Fibroblast of gingiva (primary cell): ENCODE measurements around the gene CFAP141.
A peak's percentile ranks its signal among the peaks of the same experiment; 100 is the strongest.
"Not testable (repeated sequence)": the region's sequence is repeated elsewhere in the genome, so short reads cannot be mapped to it uniquely, and the experiment has no call there.

Source experiments
- DNase-seq: peaks from one replicate; pipeline ENCODE4 v3.0.0-alpha.2; 2011; ENCODE audit warnings: low read depth

CFAP141 gene

DNA sequence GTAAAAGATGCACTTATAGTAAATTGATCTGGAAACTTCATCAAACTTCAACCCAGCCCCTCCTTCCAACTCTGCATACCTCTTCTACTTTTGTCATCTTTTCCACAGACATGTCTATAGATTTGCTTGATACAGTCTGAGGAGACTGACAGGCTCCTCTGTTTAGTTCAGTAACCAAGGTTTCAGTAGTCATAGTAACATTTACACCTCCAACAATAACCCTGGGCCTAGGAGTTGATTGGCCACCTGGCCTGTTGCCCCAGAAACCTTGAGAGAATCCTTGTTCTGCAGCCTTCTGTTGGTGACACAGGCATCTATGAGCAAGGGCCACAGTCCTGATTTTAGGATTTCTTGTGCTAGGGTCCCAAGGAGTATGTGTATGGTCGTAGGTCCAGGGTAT, at the start of gene CFAP141:
Gene CFAP141 (minus strand): TSS at position 138 of the 400 bp plus-strand sequence. CDS start 26 bp downstream, at position 112.
- no peak for DNase-seq

DNA sequence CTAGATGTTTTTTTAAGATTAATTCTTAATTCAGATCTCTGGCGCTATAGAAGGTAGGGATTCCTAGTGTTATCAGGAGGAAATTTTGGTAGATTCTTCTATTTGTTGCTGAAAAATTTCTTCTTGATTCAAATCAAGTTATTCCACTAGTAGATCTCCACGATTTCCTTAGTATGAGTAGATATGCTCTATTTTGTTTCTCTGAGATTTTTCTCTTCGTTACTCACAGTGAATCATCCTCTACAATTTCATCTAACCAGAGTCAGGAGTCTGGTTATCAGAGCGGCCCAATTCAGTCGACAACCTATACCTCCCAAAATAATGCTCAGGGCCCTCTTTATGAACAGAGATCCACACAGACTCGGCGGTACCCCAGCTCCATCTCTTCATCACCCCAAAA, 47.5 kb upstream of the CFAP141 start:
- DNase-seq, result no peak

DNA sequence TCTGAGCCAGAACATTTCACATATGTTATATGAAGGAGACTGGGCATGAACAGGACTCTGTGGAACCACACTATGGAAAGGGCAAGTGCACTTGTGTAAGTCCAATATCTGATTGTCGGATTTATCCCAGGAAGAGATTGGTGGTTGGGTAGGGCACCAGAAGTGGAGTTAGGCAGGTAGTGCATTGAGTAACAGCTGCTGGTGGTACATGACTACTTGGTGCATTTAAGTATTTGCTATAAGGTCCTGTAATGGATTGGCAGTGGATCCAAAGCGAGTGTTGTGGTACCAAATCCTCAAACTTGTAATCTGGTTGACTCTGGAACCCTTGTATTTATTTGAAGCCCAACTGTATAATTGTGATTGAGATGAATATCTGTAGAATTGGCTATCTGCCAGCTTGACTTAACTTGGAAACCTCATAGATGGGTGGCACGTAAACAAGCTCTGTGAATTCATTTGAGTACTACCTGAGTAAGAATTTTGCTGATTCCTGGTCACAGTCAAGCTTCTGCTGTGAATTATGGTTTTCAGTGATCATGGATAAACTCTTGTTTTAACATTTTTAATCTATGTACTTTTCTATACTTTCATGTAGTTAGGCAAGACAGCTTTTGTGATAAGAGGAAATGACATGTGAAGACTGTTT, 35.7 kb upstream of the CFAP141 start:
- no peak for DNase-seq

DNA sequence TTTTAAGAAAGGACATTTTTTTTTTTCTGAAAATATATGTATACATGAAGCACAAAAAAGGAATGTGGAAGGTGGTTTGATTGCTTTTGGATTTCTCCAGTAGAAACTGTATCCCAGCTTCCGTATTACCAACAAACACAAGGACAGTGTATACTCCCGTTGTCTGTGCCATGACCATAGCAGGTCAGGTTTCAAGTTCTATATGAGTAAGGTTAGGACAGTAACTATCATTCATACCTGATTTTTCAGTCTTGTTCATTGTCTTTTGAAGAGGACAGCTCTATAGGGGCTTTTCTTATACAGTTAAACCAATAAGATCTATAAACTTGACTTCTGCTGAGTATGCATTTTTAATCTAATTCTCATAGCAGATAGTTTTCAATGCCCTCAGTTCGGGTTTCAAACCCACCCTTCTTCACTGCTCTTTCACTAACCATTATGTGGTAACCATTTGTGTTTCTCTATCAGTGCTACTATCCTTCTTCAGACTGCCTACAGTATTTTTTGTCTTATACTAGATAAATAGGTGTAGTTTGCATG, 34.2 kb upstream of the CFAP141 start:
- no peak for DNase-seq

DNA sequence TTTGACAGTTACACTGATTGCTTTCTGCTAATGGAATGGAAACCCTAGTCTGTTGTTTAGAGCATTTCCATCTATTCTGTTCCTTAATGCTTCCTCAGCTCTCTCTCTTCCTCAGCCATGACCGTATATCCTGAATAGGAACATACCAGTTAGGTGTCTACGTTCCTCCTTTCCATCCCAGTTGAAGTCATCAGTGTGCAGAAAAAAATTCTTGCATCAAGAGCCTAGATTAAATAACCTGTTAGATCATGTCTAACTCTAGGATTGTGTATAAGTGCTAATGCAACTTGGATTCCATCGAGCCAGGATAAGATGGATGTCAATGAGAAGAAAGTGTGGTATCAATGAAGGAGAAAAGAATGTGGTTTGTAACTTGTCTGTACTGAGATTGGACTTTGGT, 33.4 kb upstream of the CFAP141 start:
- no peak for DNase-seq

DNA sequence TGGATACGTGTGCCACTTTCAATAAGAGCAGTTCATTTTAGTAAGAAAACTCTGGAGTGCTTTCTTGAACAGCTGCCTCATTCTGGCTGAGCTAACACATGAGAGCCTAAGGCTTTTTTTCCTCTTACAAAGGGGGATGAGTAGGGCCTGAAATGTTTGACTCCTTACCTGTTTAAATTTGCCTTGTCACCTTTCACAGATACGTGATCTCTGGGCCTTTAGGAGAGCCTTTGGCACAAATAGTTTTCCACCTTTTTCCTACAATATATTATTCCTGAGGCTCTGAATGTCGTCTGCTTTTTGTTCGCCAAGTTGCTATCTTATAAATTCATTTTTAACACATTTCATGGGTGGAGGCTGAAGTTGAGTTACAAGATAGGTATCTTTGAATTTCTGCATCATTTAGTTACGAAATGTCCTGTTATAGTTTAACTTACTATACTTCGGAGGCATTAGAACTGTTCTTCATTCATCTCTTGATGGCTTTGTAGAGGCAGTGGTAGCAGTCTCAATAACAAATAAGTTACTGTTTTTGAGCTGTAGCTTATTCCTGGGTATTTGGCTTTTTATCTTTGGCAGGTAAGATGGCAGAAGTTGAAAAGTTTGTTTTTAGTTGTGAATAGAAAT, 31.9 kb upstream of the CFAP141 start:
- no peak for DNase-seq

DNA sequence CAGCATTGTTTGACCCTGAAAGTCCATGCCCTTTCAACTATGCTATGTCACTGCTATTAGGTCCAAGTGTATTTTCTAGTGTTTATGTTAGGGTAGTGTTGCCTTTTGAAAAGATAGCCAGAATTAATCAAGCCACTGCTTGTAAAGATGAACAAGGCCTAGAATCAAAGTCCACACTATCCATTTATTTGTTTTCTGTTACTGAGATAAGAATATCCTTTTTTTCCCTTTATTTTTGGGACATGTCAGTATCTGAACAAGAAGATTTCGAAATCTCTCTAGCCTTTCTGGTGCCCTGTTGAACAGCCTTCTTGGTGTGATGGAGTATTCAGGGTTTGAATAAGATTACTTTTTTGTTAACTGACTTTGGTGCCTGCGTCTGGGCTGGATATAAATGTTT, 31.3 kb upstream of the CFAP141 start:
- DNase-seq, result no peak

DNA sequence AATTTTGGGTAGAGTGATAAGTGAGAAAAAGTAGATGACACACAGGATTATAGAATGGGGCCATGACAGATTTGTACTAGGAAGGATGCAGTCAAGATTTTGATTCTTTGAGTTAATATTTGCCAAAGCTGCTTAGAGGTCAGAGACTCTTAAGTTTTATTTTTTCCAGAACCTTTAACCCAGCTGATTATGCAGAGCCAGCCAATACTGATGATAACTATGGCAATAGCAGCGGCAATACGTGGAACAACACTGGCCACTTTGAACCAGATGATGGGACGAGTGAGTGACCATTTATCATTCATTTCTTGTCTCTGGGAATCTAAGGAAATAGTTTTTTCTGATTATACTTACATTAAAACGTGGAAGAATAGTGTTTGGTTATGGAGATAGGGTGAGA, 30.7 kb upstream of the CFAP141 start:
- no peak for DNase-seq

DNA sequence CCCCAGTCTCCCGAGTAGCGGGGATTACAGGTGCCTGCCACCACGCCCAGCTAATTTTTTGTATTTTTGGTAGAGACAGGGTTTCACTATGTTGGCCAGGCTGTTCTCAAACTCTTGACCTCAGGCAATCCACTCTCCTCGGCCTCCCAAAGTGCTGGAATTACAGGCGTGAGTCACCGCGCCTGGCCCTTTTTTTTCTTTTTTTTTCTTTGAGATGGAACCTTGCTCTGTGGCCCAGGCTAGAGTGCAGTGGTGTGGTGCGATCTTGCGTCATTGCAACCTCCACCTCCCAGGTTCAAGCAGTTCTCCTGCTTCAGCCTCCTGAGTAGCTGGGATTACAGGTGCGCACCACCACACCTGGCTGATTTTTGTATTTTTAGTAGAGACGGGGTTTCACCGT, 27.0 kb upstream of the CFAP141 start:
- not testable (repeated sequence) for DNase-seq

DNA sequence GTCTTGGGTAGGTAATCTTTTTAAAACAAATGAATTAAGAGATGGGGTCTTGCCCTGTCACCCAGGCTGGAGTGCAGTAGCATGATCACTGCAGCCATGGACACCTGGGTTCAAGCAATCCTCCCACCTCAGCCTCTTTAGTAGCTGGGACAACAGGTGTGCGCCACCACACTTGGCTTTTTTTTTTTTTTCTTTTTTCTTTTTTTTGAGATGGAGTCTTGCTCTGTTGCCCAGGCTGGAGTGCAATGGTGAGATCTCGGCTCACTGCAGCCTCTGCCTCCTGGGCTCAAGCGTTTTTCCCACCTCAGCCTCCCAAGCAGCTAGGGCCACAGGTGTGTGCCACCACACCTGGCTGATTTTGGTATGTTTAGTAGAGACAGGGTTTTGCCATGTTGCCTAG, 25.0 kb upstream of the CFAP141 start:
- DNase-seq, result not testable (repeated sequence)

DNA sequence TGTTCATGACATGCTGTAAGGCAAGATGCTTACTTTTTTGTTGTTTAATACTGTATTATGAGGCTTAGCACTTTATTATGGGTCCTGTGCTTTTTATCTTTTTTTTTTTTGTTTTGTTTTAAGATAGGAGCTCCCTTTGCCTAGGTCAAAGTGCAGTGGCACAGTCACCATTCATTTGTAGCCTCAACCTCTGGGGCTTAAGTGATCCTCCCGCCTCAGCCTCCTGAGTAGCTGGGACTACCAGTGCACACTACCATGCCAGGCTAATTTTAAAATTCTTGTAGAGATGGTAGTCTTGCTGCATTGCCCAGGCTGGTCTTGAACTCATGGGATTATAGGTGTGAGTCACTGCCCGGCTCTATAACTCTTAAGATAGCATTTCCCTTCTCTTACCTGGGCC, 19.2 kb upstream of the CFAP141 start:
- DNase-seq, result no peak

DNA sequence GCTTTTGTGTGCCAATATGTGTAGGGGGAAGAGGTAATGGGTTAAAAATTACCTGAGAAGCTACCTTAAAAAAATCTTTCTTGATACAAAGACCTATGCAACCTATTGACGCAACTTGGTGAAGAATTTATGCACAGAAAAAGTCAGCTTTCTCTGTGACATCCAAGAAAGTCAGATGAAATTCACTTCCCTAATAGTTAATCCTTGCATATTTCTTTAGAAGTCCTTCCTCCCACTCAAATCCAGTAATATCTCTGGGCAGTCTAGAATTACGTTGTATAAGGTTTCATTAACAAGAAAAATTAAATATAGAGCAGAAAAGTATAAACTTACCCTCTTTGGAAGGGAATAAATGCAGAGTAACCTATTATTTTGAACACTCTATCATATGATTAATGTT, 17.5 kb upstream of the CFAP141 start:
- DNase-seq, result no peak

DNA sequence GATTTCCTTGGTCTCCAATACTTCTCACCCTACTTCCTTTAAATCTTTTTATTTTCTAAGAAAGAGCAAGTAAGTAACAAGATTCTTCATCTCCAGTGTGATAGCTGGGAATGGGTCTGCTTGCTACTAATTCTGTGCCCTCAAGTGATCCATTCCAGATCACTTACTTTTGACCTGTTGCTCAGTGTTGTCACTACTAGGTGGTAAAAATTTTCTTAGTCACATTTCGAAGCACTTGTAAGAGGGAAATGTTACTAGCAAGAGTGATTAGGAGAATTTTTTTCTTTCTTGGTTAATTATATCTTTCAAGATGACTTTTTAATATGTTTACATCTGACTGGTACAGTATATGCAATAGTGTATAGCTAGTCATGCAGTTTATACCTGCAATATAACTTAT, 16.8 kb upstream of the CFAP141 start:
- no peak for DNase-seq

DNA sequence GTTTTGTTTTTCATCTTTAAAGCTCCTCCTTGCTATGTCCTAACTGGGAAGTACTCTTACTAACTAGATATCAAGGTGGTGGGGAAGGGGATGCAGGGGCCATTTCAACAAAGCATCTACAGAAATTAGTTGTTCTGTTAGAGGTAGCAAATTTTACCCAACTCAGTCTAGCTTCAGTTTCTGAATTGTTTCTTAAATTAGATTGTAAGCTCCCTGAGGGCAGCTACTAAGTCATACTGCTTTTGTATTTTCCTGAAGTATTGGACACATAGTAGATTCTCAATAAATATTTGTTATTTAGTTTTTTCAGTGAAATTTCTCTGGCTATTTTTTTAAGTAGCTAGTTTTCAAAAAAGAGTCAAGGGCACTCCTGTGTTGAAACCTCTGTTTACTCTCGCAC, 16.4 kb upstream of the CFAP141 start:
- no peak for DNase-seq

DNA sequence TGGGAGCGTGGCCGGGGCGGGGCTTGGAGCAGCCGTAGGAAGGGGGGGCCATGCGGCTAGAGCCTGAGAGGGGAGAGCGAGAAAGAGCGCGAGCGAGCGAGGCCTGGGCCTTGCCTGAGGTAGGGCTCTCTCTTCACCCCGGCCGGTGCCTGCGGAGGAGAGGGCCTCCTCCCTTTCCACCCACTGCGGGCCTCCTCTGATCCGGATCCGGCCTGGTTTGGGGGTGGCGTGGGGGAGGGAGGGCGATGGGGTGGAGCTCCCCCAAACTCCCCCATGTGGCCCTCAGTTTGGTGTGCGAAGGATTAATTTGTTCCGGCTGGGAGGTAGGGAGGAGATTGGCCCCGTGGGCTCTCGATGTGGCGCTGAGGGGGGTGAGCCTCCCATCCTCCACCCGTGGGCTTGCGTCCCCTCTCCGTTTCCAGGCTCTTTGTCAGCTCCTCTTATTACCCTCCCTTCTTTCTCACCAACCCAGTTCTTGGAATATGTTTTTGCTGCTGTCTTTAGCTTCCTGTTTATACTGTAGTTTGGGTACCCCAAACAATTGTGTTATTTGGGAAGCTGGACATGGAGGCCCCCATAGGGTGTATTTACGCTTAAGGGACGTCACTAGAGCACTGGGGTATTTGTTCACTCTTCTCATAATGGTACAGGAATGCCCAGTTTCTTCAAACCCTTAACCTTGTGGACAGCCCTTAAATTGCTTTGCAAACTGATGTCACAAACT, 15.3 kb upstream of the CFAP141 start:
- DNase-seq, result peak; percentile 79

DNA sequence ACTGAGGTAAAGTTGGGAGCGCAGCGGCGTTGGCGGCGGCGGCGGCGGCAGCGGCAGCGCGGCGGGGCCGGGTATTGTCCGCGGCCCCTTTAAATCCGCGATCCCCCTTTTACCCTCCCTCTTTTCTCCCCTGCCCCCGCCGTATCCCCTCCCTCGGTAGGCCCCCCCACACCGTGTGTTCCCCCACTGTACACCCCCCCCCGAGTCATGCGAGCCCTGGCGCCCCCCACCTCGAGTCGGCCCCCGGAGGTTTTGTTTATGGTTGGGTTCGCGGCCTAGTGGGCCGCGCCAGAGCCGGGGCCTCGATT, 14.8 kb upstream of the CFAP141 start:
- DNase-seq, result no peak

DNA sequence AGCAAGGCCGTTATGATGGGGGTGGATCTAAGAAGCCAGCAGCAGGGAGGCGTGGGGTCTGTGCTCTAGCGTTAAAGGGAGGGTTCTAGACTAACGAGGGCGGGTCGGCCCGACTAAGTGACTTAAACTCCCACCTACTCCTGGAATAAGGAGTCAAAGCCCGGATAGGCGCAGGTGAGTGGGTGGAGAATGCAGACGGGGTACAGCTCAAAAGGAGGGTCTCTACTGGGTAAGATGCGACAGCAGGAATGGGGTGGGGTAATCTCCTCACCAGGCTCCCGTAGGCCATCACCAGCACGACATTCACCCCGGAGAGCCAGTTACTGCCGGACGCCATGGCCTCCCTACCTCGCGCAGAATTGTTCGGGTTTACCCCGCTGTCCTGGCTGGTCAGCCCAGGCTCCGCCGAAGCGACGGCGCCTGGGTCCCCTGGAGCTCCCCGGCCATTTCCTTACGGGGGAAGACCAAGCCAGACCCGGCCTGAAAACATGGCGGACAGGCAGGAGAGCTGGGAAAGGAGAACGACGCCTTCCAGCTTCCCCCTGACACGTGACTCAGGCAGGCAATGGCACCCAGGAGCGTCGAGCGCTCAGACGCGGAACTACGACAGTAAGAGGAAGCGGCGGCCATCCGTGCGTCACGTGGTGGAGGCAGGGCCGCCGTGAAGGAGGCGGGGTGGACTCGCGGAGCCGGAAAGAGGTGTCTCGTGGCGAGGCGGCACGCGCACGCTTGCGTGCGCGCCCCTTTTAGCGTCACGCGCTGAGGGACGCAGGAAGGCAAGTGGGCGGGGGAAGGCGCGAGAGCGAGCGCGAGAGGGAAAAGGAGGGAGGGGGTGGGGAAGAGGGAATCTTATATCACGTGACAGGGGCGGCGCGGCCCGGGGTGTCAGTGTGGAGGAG, 14.2 kb upstream of the CFAP141 start, which contains the start of gene UBAP2L:
Gene UBAP2L (plus strand): TSS at position 885 of the 899 bp plus-strand sequence. CDS start 4,169 bp downstream, outside the sequence.
- peak; percentile 100 for DNase-seq

DNA sequence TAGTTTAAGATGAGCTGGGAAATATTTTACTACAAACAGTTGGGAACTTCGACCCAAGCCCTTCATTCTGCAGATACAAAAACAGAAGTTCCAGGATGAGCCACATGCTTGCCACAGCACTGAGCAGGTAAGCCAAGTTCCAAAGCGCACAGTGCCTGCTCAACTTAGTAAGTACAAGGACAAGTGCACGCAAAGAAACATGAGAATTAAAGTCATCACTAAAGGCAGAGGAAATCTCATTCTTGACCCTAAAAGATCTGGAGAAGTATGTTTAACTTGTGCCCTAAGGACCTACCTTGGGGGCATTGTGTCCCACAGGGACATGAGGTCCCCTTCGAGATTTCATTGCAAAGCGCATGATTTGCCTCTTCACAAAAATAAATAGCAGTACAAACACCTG, 13.4 kb upstream of the CFAP141 start:
- peak; percentile 48 for DNase-seq

DNA sequence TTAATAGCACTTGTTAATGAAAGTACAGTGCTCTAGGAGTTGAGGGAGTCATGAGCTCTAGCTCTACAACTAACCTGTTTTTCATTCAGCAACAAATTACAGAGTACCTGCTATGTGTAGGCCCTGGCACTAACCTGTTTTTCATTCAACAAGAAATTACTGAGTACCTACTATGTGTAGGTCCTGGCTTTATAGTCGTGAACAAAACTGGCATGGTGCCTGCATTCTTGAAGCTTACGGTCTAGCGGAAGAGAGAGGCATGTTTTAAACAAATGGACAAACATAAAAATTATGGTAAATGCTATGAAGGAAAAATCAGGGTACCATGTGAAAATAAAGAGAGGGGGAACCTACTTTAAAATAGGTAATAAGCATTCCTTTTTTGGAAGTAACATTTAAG, 12.4 kb upstream of the CFAP141 start:
- DNase-seq, result no peak

DNA sequence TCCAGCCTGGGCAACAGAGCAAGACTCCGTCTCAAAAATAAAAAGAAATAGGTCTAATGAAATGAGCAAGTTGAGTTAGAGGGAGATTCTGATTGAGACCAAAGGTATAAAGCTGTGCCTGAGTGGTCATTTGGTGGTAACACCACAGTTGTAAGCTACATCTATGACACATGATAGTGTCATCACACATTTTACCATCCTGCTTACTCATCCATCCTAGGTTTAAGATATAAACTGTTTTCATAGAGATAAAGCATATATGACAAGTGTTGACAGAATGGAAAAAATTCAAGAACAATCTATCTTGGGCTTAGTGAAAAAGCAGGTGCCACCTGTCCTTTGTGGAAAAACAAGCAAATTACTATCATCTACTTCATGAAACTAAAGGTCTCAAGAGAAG, 7.1 kb upstream of the CFAP141 start:
- no peak for DNase-seq

DNA sequence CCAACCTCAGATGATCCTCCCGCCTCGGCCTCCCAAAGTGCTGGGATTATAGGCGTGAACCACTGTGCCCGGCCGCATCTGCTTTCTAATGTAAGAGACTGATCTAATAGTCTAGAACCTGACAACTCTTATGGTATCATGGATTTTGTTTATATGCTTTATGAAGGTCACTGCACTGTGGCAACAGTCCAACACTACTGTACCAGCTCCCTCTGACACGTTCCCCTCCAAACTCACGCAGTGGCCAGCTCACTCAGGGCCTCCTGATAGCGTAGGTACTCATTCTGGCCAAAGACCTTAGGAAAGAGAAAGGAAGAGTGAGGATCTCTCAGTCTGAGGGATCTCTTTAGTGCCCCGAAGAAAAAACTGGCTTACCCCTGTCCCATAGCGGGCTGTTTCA, 6.0 kb upstream of the CFAP141 start:
- DNase-seq, result no peak
